ENCODE results near the gene PDGFB.

PDGFB gene

GRCh38 chr22:39240831-39241793 is 3.7 kb downstream of the PDGFB start:
- peak; percentile 91 for DNase-seq (ENCODE audit: low read depth, low spot score)

- no peak for DNase-seq (ENCODE audit: low read depth, low spot score)
Observed at GRCh38 chr22:39239561-39240423, 5.0 kb downstream of the PDGFB start.

- no peak for DNase-seq (ENCODE audit: low read depth, low spot score)
Observed at GRCh38 chr22:39238966-39239505, 5.7 kb downstream of the PDGFB start.

- no peak for DNase-seq (ENCODE audit: low read depth, low spot score)
Observed at GRCh38 chr22:39238561-39238960, 6.2 kb downstream of the PDGFB start.

- DNase-seq (ENCODE audit: low read depth, low spot score) = no peak
Observed at GRCh38 chr22:39238101-39238466, 6.7 kb downstream of the PDGFB start.

- no peak for DNase-seq (ENCODE audit: low read depth, low spot score)
Observed at GRCh38 chr22:39237318-39238100, 7.3 kb downstream of the PDGFB start.

GRCh38 chr22:39236321-39237317 is 8.2 kb downstream of the PDGFB start:
- no peak for DNase-seq (ENCODE audit: low read depth, low spot score)

GRCh38 chr22:39234867-39235687 is 9.7 kb downstream of the PDGFB start:
- no peak for DNase-seq (ENCODE audit: low read depth, low spot score)

GRCh38 chr22:39234472-39234787 is 10.4 kb downstream of the PDGFB start:
- peak; percentile 75 for DNase-seq (ENCODE audit: low read depth, low spot score)

GRCh38 chr22:39233710-39234471 is 10.9 kb downstream of the PDGFB start:
- peak; percentile 42 for DNase-seq (ENCODE audit: low read depth, low spot score)

GRCh38 chr22:39232806-39233709 is 11.7 kb downstream of the PDGFB start:
- no peak for DNase-seq (ENCODE audit: low read depth, low spot score)

GRCh38 chr22:39232246-39232645 is 12.5 kb downstream of the PDGFB start:
- no peak for DNase-seq (ENCODE audit: low read depth, low spot score)

- DNase-seq (ENCODE audit: low read depth, low spot score) = no peak
Observed at GRCh38 chr22:39231197-39231950, 13.4 kb downstream of the PDGFB start.

GRCh38 chr22:39230261-39231196 is 14.3 kb downstream of the PDGFB start:
- peak; percentile 74 for DNase-seq (ENCODE audit: low read depth, low spot score)

GRCh38 chr22:39229688-39230260 is 15.0 kb downstream of the PDGFB start:
- DNase-seq (ENCODE audit: low read depth, low spot score) = peak; percentile 59
